IMR-90 (cell line): ENCODE data around the gene DENND2C. TPM values are rescaled to one million over a fixed set of nuclear protein-coding genes. Genes with fewer than 3 reads are reported as not detected.

ENCODE experiments used
- ATAC-seq: fragments of 200-7000 bp; cut with Tn5 transposase; 2 replicates; pipeline ENCODE4 v1.9.1; 2020; ENCODE audit warnings: low read depth, mild to moderate bottlenecking, moderate library complexity
- BruUV-seq: library from RNA; stranded (reverse); fragments of 400-500 nt; replicated peaks from 2 replicates; lab custom pipeline; 2021; lab: Mats Ljungman, UMichigan
- CTCF ChIA-PET: fragments of 300-600 bp; formaldehyde crosslinking; extraction: SDS; loops from one replicate; lab custom pipeline; 2021; ENCODE audit warnings: antibody characterized with exemption; lab: Yijun Ruan, JAX
- POLR2A ChIA-PET: fragments of 300-600 bp; sonication (Branson Sonifier 250); formaldehyde crosslinking; loops from one replicate; lab custom pipeline; 2022; ENCODE audit warnings: antibody characterized with exemption; ENCODE audit not compliant: unreplicated experiment; lab: Charles Lee
- DNase-seq: peaks from one replicate; pipeline ENCODE4 v3.0.0; 2013
- H2AFZ ChIP-seq: replicated peaks from 2 replicates; pipeline ENCODE3; 2013; ENCODE audit warnings: low read length, mild to moderate bottlenecking; ENCODE audit not compliant: poor library complexity
- H2AK5ac ChIP-seq: 2 replicates; pipeline ENCODE4 v1.6.1; 2013; ENCODE audit warnings: low read depth, low read length, inconsistent platforms
- H2AK9ac ChIP-seq: replicated peaks from 2 replicates; pipeline ENCODE3; 2013; ENCODE audit warnings: mild to moderate bottlenecking, low read depth, low read length, moderate library complexity; ENCODE audit not compliant: poor library complexity
- H2BK120ac ChIP-seq: 2 replicates; pipeline ENCODE4 v1.6.1; 2013; ENCODE audit warnings: low read depth, low read length, inconsistent platforms
- H2BK15ac ChIP-seq: 3 replicates; pipeline ENCODE4 v1.6.1; 2013; ENCODE audit warnings: low read depth, low read length, inconsistent platforms
- H2BK20ac ChIP-seq: 2 replicates; pipeline ENCODE4 v1.6.1; 2013; ENCODE audit warnings: low read depth, mild to moderate bottlenecking, inconsistent platforms, low read length, moderate library complexity
- H2BK5ac ChIP-seq: 2 replicates; pipeline ENCODE4 v1.6.1; 2013; ENCODE audit warnings: mild to moderate bottlenecking, low read depth, low read length, inconsistent platforms; ENCODE audit not compliant: poor library complexity, severe bottlenecking
- H3K14ac ChIP-seq: replicated peaks from 2 replicates; pipeline ENCODE4 v1.6.1; 2013; ENCODE audit warnings: low read depth, low read length, inconsistent platforms
- H3K18ac ChIP-seq: 2 replicates; pipeline ENCODE4 v1.6.1; 2013; ENCODE audit warnings: low read depth, low read length, control low read depth
- H3K23ac ChIP-seq: 2 replicates; pipeline ENCODE4 v1.6.1; 2013; ENCODE audit warnings: low read depth, low read length, inconsistent platforms
- H3K27ac ChIP-seq: 2 replicates; pipeline ENCODE4 v1.5.1; 2013; ENCODE audit warnings: mild to moderate bottlenecking, control low read depth, low read length; ENCODE audit not compliant: insufficient read depth
- H3K27me3 ChIP-seq: 2 replicates; pipeline ENCODE4 v1.6.1; 2013; ENCODE audit warnings: low read length; ENCODE audit not compliant: control insufficient read depth, insufficient read depth
- H3K36me3 ChIP-seq: 2 replicates; pipeline ENCODE4 v1.6.1; 2013; ENCODE audit warnings: low read length, mixed read lengths; ENCODE audit not compliant: control insufficient read depth, insufficient read depth
- H3K4ac ChIP-seq: 2 replicates; pipeline ENCODE4 v1.6.1; 2013; ENCODE audit warnings: low read depth, low read length, inconsistent platforms
- H3K4me1 ChIP-seq: 2 replicates; pipeline ENCODE4 v1.6.1; 2013; ENCODE audit warnings: low read length, mixed read lengths; ENCODE audit not compliant: control insufficient read depth, insufficient read depth
- H3K4me2 ChIP-seq: 2 replicates; pipeline ENCODE4 v1.6.1; 2013; ENCODE audit warnings: low read depth, mild to moderate bottlenecking, control low read depth, low read length, moderate library complexity
- H3K4me3 ChIP-seq: 2 replicates; pipeline ENCODE4 v1.5.1; 2013; ENCODE audit warnings: low read depth, mild to moderate bottlenecking, control low read depth, low read length, moderate library complexity; ENCODE audit not compliant: insufficient read depth
- H3K56ac ChIP-seq: 2 replicates; pipeline ENCODE4 v1.6.1; 2013; ENCODE audit warnings: low read length, inconsistent platforms; ENCODE audit not compliant: insufficient read depth; ENCODE audit errors: extremely low read depth
- H3K79me1 ChIP-seq, 2 experiments: 2 replicates each; pipeline ENCODE4 v1.6.1; 2013; ENCODE audit warnings: low read length in 2 of 2, inconsistent platforms in 1 of 2, low read depth in 1 of 2
- H3K9ac ChIP-seq: 2 replicates; pipeline ENCODE4 v1.6.1; 2013; ENCODE audit warnings: low read depth, low read length, control low read depth
- H3K9me1 ChIP-seq: 2 replicates; pipeline ENCODE4 v1.6.1; 2013; ENCODE audit warnings: low read length, inconsistent platforms; ENCODE audit not compliant: insufficient read depth
- H3K9me3 ChIP-seq: 2 replicates; pipeline ENCODE4 v1.6.1; 2013; ENCODE audit warnings: low read length; ENCODE audit not compliant: control insufficient read depth, insufficient read depth
- H4K20me1 ChIP-seq: 2 replicates; pipeline ENCODE4 v1.6.1; 2013; ENCODE audit warnings: low read length, inconsistent platforms; ENCODE audit not compliant: insufficient read depth
- H4K5ac ChIP-seq: 2 replicates; pipeline ENCODE4 v1.6.1; 2013; ENCODE audit warnings: mild to moderate bottlenecking, low read depth, low read length, control low read depth
- H4K8ac ChIP-seq, 2 experiments: 2 replicates each; pipeline ENCODE4 v1.6.1; 2013; ENCODE audit warnings: low read depth in 2 of 2, low read length in 2 of 2, control low read depth in 1 of 2, inconsistent platforms in 1 of 2
- H4K91ac ChIP-seq: 2 replicates; pipeline ENCODE4 v1.6.1; 2013; ENCODE audit warnings: low read depth, low read length, inconsistent platforms; ENCODE audit not compliant: insufficient read depth
- BHLHE40 ChIP-seq: fragments of 150-350 bp; IDR thresholded peaks from 2 replicates; pipeline ENCODE4 v1.6.1; 2016; ENCODE audit warnings: mild to moderate bottlenecking, low read depth, low read length
- CEBPB ChIP-seq: IDR thresholded peaks from 2 replicates; pipeline ENCODE4 v1.6.1; 2012; ENCODE audit warnings: low read depth, low read length, improper control_type of control experiment
- CHD1 ChIP-seq: IDR thresholded peaks from 2 replicates; pipeline ENCODE4 v1.6.1; 2012; ENCODE audit warnings: low read depth, low read length, improper control_type of control experiment
- CTCF ChIP-seq: conservative IDR thresholded peaks from 2 replicates; pipeline ENCODE4 v1.5.1; 2012; ENCODE audit warnings: mild to moderate bottlenecking, low read depth, low read length, improper control_type of control experiment
- ELK1 ChIP-seq: fragments of 150-350 bp; IDR thresholded peaks from 2 replicates; pipeline ENCODE4 v1.6.1; 2016; ENCODE audit warnings: low read depth, mild to moderate bottlenecking, low read length, moderate library complexity, borderline replicate concordance
- FOS ChIP-seq: fragments of 150-350 bp; IDR thresholded peaks from 2 replicates; pipeline ENCODE4 v1.6.1; 2016; ENCODE audit warnings: low read depth, low read length
- MAFK ChIP-seq: IDR thresholded peaks from 2 replicates; pipeline ENCODE4 v1.6.1; 2012; ENCODE audit warnings: low read depth, low read length, improper control_type of control experiment
- MAZ ChIP-seq: IDR thresholded peaks from 2 replicates; pipeline ENCODE4 v1.6.1; 2012; ENCODE audit warnings: low read depth, mild to moderate bottlenecking, low read length, improper control_type of control experiment, moderate library complexity, borderline replicate concordance
- NFE2L2 ChIP-seq: fragments of 150-350 bp; IDR thresholded peaks from 2 replicates; pipeline ENCODE4 v1.6.1; 2016; ENCODE audit warnings: low read depth, mild to moderate bottlenecking, low read length
- POLR2A ChIP-seq: IDR thresholded peaks from 2 replicates; pipeline ENCODE4 v1.6.1; 2012; ENCODE audit warnings: mild to moderate bottlenecking, low read depth, low read length
- RAD21 ChIP-seq: IDR thresholded peaks from 2 replicates; pipeline ENCODE4 v1.6.1; 2012; ENCODE audit warnings: low read length, improper control_type of control experiment
- RFX5 ChIP-seq: IDR thresholded peaks from 2 replicates; pipeline ENCODE4 v1.8.0; 2012; ENCODE audit warnings: low read depth, mild to moderate bottlenecking, low read length, moderate library complexity
- USF2 ChIP-seq: fragments of 150-350 bp; IDR thresholded peaks from 2 replicates; pipeline ENCODE4 v1.6.1; 2017; ENCODE audit warnings: mild to moderate bottlenecking, antibody characterized with exemption, low read length, low read depth
- WGBS, 2 experiments: methylation state at CpG; one replicate each; pipeline versions ENCODE4 v1.1.5 to v1.1.7; 2013; ENCODE audit warnings: missing lambda C conversion rate in 2 of 2; ENCODE audit not compliant: insufficient read length in 1 of 2; ENCODE audit errors: extremely low coverage in 2 of 2; 5-methylcytosine and 5-hydroxymethylcytosine counted together
- dilution Hi-C: fragments of 300-500 bp; cut with HindIII; formaldehyde crosslinking; loops from one replicate; pipeline ENCODE4 v1.14.3; 2018; ENCODE audit warnings: low sequenced_read_pairs; ENCODE audit not compliant: unreplicated experiment
- in situ Hi-C: fragments of 300-500 bp; cut with MboI; formaldehyde crosslinking; loops from 3 replicates; pipeline ENCODE4 v1.14.3; 2019; ENCODE audit warnings: low sequenced_read_pairs, inconsistent platforms, mixed read lengths
- intact Hi-C: fragments of 100-400 bp; cut with micrococcal nuclease; formaldehyde crosslinking; loops from 2 replicates; pipeline ENCODE4 v1.10.0; 2022
- polyA plus RNA-seq, 3 experiments: library from polyadenylated mRNA; depleted of rRNA; stranded (reverse); fragments of >200 nt; gene quantifications; 2 replicates each; pipeline ENCODE4 v1.2.3, GENCODE V29; 2012; ENCODE audit warnings: low replicate concordance in 1 of 3
- total RNA-seq: library from RNA; depleted of rRNA; stranded (reverse); fragments of >200 nt; gene quantifications from 2 replicates; pipeline ENCODE4 v1.2.3, GENCODE V29; 2012

Gene DENND2C
- total and polyA plus RNA-seq, 2 of the 4 experiments (the other 2 are of a cell fraction) = 0.58 to 2.2 TPM

GRCh38 chr1:114719424-114719787 is 49.6 kb upstream of the DENND2C start:
- DNase-seq (no peak), ATAC-seq (no peak)
- no peak overlapping the region for H2BK20ac ChIP-seq
- no peak overlapping the region for H3K4ac ChIP-seq
- peaks cover 31 to 33% of the 10 kb centered on the region in 2 experiments for H3K79me1 ChIP-seq
- H3K4me2 ChIP-seq = no peak overlapping the region
- H2BK120ac ChIP-seq = no peak overlapping the region
- H3K36me3 ChIP-seq = peaks cover 42% of the 10 kb centered on the region
- ChIA-PET POLR2A (no interaction called here), CTCF (no interaction called here)
- H3K9ac ChIP-seq = no peak overlapping the region
- no peak overlapping the region for H3K56ac ChIP-seq
- H3K4me3 ChIP-seq = no peak overlapping the region
- H4K91ac ChIP-seq = no peak overlapping the region
- intact Hi-C loops = loop anchor here (5.0 kb wide), 1 partner anchor 137 kb away; the partner anchor contains the start of gene BCAS2
- H3K23ac ChIP-seq = no peak overlapping the region
- H3K4me1 ChIP-seq = peaks cover 1% of the 10 kb centered on the region; the same call in 1 of the 2 replicates
- dilution Hi-C loops = no loop called here
- no peak overlapping the region for H2BK5ac ChIP-seq
- no peak overlapping the region for H2AK5ac ChIP-seq
- H3K27ac ChIP-seq = no peak overlapping the region
- no peaks in the 10 kb centered on the region for H3K9me1 ChIP-seq
- no peak overlapping the region for H4K8ac ChIP-seq
- no TSS peak for BruUV-seq
- no peaks in the 10 kb centered on the region for H4K20me1 ChIP-seq
- no peak overlapping the region for H3K14ac ChIP-seq
- H2AK9ac ChIP-seq = no peak overlapping the region
- no peak overlapping the region for H2AFZ ChIP-seq
- TF ChIP-seq NFE2L2 (no peak), POLR2A (no peak), MAZ (no peak), CHD1 (no peak), RAD21 (no peak), BHLHE40 (no peak; the same call in 1 of the 2 replicates), ELK1 (no peak), MAFK (no peak), CTCF (no peak), USF2 (no peak), FOS (no peak), CEBPB (no peak), RFX5 (no peak)
- no peak overlapping the region for H4K5ac ChIP-seq
- in situ Hi-C loops = loop anchor here (25.0 kb wide), 1 partner anchor 757 kb away; no protein-coding TSS in a partner anchor
- H3K18ac ChIP-seq = no peak overlapping the region
- WGBS, 2 experiments = no CpG with 5 or more reads among the region's 3 CpGs
- H3K27me3 ChIP-seq = no peaks in the 10 kb centered on the region
- no peak overlapping the region for H2BK15ac ChIP-seq
- no peaks in the 10 kb centered on the region for H3K9me3 ChIP-seq
